Measurements from ENCODE around the gene ODR4. TPM values are rescaled to one million over a fixed set of nuclear protein-coding genes. Genes with fewer than 3 reads are reported as not detected.

ODR4 gene
- total RNA-seq, 2 experiments from 2014 or later = 12.4 to 13.3 TPM

Other genes with a start within 250 kb of the ODR4 start
- under 1 TPM; 0.69 to 0.92 TPM for gene PRG4, start 79.6 kb upstream of the ODR4 start, total RNA-seq
- gene TPR, start 585 bp upstream of the ODR4 start, total RNA-seq = 100 to 1,000 TPM; 165 to 167 TPM
- not detected for gene PDC, start 85.3 kb downstream of the ODR4 start, total RNA-seq

Measured in activated CD4-positive, alpha-beta T cell treated with anti-CD3 and anti-CD28 coated beads, Interleukin-2, amount 10 ng/mL, durations not matched to agents 7 days and 5 days (primary cell).